HepG2 (cell line): ENCODE results near the gene CXADR. TPM values are rescaled to one million over a fixed set of nuclear protein-coding genes. Genes with fewer than 3 reads are reported as not detected.
A peak's percentile ranks its signal among the peaks of the same experiment; 100 is the strongest.

Experiments used
- CREM ChIP-seq, 2 experiments: sonication (generic) in 1 of 2; formaldehyde crosslinking in 1 of 2; IDR thresholded peaks; 2 replicates each; pipeline versions ENCODE4 v1.4.0 to v1.6.1; 2016 to 2020; ENCODE audit warnings: antibody characterized with exemption in 1 of 2, mild to moderate bottlenecking in 1 of 2, missing genetic modification reagents in 1 of 2
- HOXA7 ChIP-seq: sonication (generic); formaldehyde crosslinking; IDR thresholded peaks from 2 replicates; pipeline ENCODE4 v1.8.1; 2022; ENCODE audit warnings: mild to moderate bottlenecking, missing genetic modification reagents, moderate library complexity
- KAT2B ChIP-seq: fragments of 150-350 bp; IDR thresholded peaks from 2 replicates; pipeline ENCODE4 v1.6.1; 2014; ENCODE audit warnings: low read depth, low read length, borderline replicate concordance
- KLF11 ChIP-seq: IDR thresholded peaks from 2 replicates; pipeline ENCODE4 v1.6.1; 2016; ENCODE audit warnings: missing compliant biosample characterization
- MBNL3 ChIP-seq: fragments of 250-450 bp; sonication (Bioruptor Pico); conservative IDR thresholded peaks from 2 replicates; pipeline ENCODE4 v1.8.0; 2022; ENCODE audit warnings: mild to moderate bottlenecking, inconsistent platforms
- NFE2 ChIP-seq: sonication (generic); formaldehyde crosslinking; IDR thresholded peaks from 2 replicates; pipeline ENCODE4 v1.4.0; 2020; ENCODE audit warnings: missing genetic modification reagents
- NR2F6 ChIP-seq, 2 experiments: IDR thresholded peaks; 2 replicates each; pipeline ENCODE4 v1.6.1; 2016; ENCODE audit warnings: antibody characterized with exemption in 1 of 2, mild to moderate bottlenecking in 1 of 2
- PCBP1 ChIP-seq: fragments of 200-400 bp; formaldehyde crosslinking; IDR thresholded peaks from 2 replicates; pipeline ENCODE4 v1.6.1; 2017; ENCODE audit warnings: mild to moderate bottlenecking, low read depth, low read length, borderline replicate concordance
- REL ChIP-seq: sonication (generic); formaldehyde crosslinking; conservative IDR thresholded peaks from 2 replicates; pipeline ENCODE4 v1.8.0; 2022; ENCODE audit warnings: mild to moderate bottlenecking, missing genetic modification reagents, moderate library complexity
- RFX3 ChIP-seq: IDR thresholded peaks from 2 replicates; pipeline ENCODE4 v1.6.1; 2016; ENCODE audit warnings: missing biosample characterization, missing genetic modification reagents
- RFXANK ChIP-seq: IDR thresholded peaks from 2 replicates; pipeline ENCODE4 v1.6.1; 2016
- SRF ChIP-seq: IDR thresholded peaks from 2 replicates; pipeline ENCODE4 v1.6.1; 2011; ENCODE audit warnings: mild to moderate bottlenecking, low read depth, low read length, moderate library complexity
- YY1 ChIP-seq: IDR thresholded peaks from 2 replicates; pipeline ENCODE4 v1.6.1; 2011; ENCODE audit warnings: low read length, low read depth, moderate library complexity, mild to moderate bottlenecking; ENCODE audit not compliant: insufficient read depth, insufficient replicate concordance
- ZC3H13 ChIP-seq: sonication (generic); formaldehyde crosslinking; IDR thresholded peaks from 2 replicates; pipeline ENCODE4 v1.8.1; 2023; ENCODE audit warnings: mild to moderate bottlenecking, missing genetic modification reagents, moderate library complexity
- ZIK1 ChIP-seq: sonication (generic); formaldehyde crosslinking; IDR thresholded peaks from 2 replicates; pipeline ENCODE4 v1.5.0; 2020; ENCODE audit warnings: mild to moderate bottlenecking, low read depth, missing genetic modification reagents, borderline replicate concordance
- ZNF101 ChIP-seq: sonication (generic); formaldehyde crosslinking; IDR thresholded peaks from 2 replicates; pipeline ENCODE4 v1.4.0; 2020; ENCODE audit warnings: mild to moderate bottlenecking, low read depth, missing genetic modification reagents, borderline replicate concordance
- ZNF136 ChIP-seq: sonication (generic); formaldehyde crosslinking; IDR thresholded peaks from 2 replicates; pipeline ENCODE4 v1.8.1; 2022; ENCODE audit warnings: low read depth, mild to moderate bottlenecking, moderate library complexity, missing genetic modification reagents
- ZNF432 ChIP-seq: sonication (generic); formaldehyde crosslinking; IDR thresholded peaks from 2 replicates; pipeline ENCODE4 v1.5.0; 2020; ENCODE audit warnings: missing genetic modification reagents, mild to moderate bottlenecking, borderline replicate concordance
- ZNF720 ChIP-seq: sonication (generic); formaldehyde crosslinking; IDR thresholded peaks from 2 replicates; pipeline ENCODE4 v1.4.0; 2020; ENCODE audit warnings: missing genetic modification reagents
- ZNF777 ChIP-seq: sonication (generic); formaldehyde crosslinking; IDR thresholded peaks from 2 replicates; pipeline ENCODE4 v1.4.0; 2020; ENCODE audit warnings: missing genetic modification reagents
- ZNF792 ChIP-seq: IDR thresholded peaks from 2 replicates; pipeline ENCODE4 v1.6.1; 2016
- ZNF816 ChIP-seq: sonication (generic); formaldehyde crosslinking; IDR thresholded peaks from 2 replicates; pipeline ENCODE4 v1.8.0; 2022; ENCODE audit warnings: missing genetic modification reagents, mild to moderate bottlenecking, borderline replicate concordance
- ZNF879 ChIP-seq: sonication (generic); formaldehyde crosslinking; IDR thresholded peaks from 2 replicates; pipeline ENCODE4 v1.8.1; 2023; ENCODE audit warnings: missing genetic modification reagents
- polyA plus RNA-seq, 8 experiments: library from polyadenylated mRNA; depleted of rRNA in 3 of 8; stranded (reverse) in 7 of 8; unstranded in 1 of 8; fragments of >200 nt; fragmentation: Illumina TruSeq in 4 of 8; extraction: Trizol in 4 of 8; gene quantifications; 2 replicates each; pipeline versions ENCODE4 v1.2.1 to v1.2.3, GENCODE V29; 2011 to 2016; ENCODE audit warnings: low read depth in 4 of 8, missing spikeins in 1 of 8, mixed read lengths in 1 of 8; ENCODE audit not compliant: insufficient read depth in 1 of 8
- total RNA-seq, 5 experiments: library from RNA; depleted of rRNA; stranded (reverse); fragments of >200 nt; fragmentation: Illumina TruSeq; extraction: Trizol; gene quantifications; 2 replicates each; pipeline ENCODE4 v1.2.3, GENCODE V29; 2016; ENCODE audit warnings: low read depth in 1 of 5
- TF ChIP-seq, protein P1 (sequence below): IDR thresholded peaks from 2 replicates; pipeline ENCODE4 v1.6.1; 2016
- TF ChIP-seq, protein P2 (sequence below): sonication (generic); formaldehyde crosslinking; IDR thresholded peaks from 2 replicates; pipeline ENCODE4 v1.4.0; 2020; ENCODE audit warnings: mild to moderate bottlenecking, missing genetic modification reagents
- TF ChIP-seq, protein P3 (sequence below): IDR thresholded peaks from 2 replicates; pipeline ENCODE4 v1.6.1; 2016; ENCODE audit warnings: missing compliant biosample characterization, missing genetic modification reagents, borderline replicate concordance

The CXADR gene
- total and polyA plus RNA-seq, 2 of the 13 experiments (the other 11 are each of a cell fraction or from before 2014, with no cell fraction given), result 86.8 to 110 TPM

DNA sequence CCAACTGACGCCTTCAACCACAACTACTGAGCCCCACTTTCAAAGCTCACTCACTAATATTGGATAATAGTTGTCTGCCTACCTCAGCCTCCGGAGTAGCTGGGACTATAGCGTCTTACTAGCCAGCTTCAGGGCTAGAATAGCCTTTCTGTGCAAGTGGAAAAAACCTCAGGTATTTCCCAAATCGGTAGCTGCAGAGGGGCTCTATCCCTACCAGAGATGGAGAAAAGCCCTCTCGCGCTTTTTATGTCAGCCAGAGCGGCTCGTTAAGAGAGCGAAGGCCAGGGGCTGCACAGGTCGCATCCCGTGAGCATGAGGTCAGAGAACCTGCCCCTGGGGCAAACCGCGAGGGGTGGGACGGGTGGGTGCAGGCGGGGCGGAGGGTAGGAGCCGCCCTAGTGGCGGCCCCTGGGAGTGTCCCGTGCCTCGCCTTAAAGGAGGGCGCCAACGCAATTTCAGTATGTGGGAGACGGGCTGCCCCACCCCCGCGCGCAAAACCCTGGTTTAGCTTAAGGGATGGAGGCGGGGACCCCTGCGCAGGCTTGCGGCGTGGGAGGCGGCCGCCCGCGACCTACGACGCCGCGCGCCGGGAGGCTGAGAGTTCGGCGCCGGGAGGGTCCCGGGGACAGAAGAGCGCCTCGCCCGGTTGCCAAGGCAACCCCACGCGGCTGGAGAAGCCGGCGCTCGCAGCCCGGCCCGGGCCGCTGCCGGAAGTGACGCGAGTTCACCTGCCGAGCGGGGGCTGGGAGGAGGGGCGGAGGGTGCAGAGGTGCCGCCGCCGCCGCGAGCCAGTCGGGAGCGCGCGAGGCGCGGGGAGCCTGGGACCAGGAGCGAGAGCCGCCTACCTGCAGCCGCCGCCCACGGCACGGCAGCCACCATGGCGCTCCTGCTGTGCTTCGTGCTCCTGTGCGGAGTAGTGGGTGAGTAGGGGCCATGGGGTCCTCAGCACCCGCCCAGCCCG, at the start of gene CXADR (continued):
- TF ChIP-seq MBNL3 (CRISPR knock-in tag) (no peak), PCBP1 (0 out of 2 replicates have a peak, but pooled peaks have one; percentile 79), ZNF792 (CRISPR knock-in tag) (0 out of 2 replicates have a peak, but pooled peaks have one; percentile 11), SRF (no peak), RFXANK (CRISPR knock-in tag) (no peak), YY1 (peak; percentile 64), ZNF816 (CRISPR knock-in tag) (no peak), CREM (IDR thresholded peaks at IDR 0.05) (peak; percentile 54; the same call in 1 of the 2 replicates), CREM (CRISPR knock-in tag; IDR thresholded peaks at IDR 0.05) (no peak), ZNF136 (CRISPR knock-in tag) (0 out of 2 replicates have a peak, but pooled peaks have one; percentile 54), NR2F6 (IDR thresholded peaks at IDR 0.05) (peak; percentile 78), NR2F6 (CRISPR knock-in tag; IDR thresholded peaks at IDR 0.05) (peak; percentile 78), ZNF720 (CRISPR knock-in tag) (no peak), KLF11 (CRISPR knock-in tag) (peak; percentile 68; the same call in 1 of the 2 replicates), KAT2B (no peak), HOXA7 (CRISPR knock-in tag) (no peak), ZC3H13 (no peak), RFX3 (CRISPR knock-in tag) (peak; percentile 90), ZNF101 (no peak), ZIK1 (peak; percentile 65; the same call in 1 of the 2 replicates), ZNF432 (CRISPR knock-in tag) (no peak), NFE2 (CRISPR knock-in tag) (no peak), ZNF777 (CRISPR knock-in tag) (no peak; the same call in 1 of the 2 replicates), REL (CRISPR knock-in tag) (no peak), ZNF879 (CRISPR knock-in tag) (0 out of 2 replicates have a peak, but pooled peaks have one; percentile 50)
- TF ChIP-seq, protein P1, sequence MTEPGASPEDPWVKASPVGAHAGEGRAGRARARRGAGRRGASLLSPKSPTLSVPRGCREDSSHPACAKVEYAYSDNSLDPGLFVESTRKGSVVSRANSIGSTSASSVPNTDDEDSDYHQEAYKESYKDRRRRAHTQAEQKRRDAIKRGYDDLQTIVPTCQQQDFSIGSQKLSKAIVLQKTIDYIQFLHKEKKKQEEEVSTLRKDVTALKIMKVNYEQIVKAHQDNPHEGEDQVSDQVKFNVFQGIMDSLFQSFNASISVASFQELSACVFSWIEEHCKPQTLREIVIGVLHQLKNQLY, result no peak
- TF ChIP-seq, protein P2, sequence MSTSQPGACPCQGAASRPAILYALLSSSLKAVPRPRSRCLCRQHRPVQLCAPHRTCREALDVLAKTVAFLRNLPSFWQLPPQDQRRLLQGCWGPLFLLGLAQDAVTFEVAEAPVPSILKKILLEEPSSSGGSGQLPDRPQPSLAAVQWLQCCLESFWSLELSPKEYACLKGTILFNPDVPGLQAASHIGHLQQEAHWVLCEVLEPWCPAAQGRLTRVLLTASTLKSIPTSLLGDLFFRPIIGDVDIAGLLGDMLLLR, result peak; percentile 75; the same call in 1 of the 2 replicates
- TF ChIP-seq, protein P3, sequence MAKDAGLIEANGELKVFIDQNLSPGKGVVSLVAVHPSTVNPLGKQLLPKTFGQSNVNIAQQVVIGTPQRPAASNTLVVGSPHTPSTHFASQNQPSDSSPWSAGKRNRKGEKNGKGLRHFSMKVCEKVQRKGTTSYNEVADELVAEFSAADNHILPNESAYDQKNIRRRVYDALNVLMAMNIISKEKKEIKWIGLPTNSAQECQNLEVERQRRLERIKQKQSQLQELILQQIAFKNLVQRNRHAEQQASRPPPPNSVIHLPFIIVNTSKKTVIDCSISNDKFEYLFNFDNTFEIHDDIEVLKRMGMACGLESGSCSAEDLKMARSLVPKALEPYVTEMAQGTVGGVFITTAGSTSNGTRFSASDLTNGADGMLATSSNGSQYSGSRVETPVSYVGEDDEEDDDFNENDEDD, result peak; percentile 74; the same call in 1 of the 2 replicates
